Activated CD8-positive, alpha-beta memory T cell treated with anti-CD3 and anti-CD28 coated beads, Interleukin-2, amount 50 U/mL, for 48 hours (primary cell): ENCODE results near the gene UROC1.

Experiments used
- DNase-seq: peaks from one replicate; pipeline ENCODE4 v3.0.0-alpha.2; 2020

UROC1 gene

DNA sequence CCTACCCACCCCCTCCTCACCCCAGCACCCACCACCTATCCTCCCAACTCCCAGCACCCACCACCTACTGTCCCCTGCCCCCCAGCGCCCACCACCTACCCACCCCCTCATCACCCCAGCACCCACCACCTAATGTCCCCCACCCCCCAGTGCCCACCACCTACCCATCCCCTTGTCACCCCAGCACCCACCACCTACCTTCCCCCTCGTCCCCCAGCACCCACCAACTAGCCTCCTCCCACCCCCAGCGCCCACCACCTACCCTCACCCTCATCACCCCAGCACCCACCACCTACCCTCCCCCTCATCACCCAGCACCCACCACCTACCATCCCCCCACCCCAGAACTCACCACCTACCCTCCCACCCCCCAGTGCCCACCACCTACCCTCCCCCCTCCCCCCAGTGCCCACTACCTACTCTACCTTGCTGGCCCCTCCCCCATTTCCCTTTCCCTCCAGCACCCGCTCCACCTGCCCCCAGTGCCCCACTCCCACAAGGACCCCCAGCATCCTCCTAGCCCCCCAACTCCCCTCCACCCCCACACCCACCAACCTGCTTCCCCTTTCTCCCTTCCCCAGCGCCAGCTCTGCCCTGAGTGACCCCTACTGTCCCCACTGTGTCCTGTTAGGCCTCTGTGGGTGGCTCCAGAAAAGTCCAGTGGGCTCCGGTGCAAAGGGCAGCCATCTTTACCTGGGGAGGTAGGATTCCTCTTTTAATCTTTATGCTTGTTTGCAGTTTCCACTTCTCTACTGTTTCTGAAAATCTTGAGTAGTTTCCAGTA, 1.2 kb downstream of the UROC1 start:
- no peak for DNase-seq

DNA sequence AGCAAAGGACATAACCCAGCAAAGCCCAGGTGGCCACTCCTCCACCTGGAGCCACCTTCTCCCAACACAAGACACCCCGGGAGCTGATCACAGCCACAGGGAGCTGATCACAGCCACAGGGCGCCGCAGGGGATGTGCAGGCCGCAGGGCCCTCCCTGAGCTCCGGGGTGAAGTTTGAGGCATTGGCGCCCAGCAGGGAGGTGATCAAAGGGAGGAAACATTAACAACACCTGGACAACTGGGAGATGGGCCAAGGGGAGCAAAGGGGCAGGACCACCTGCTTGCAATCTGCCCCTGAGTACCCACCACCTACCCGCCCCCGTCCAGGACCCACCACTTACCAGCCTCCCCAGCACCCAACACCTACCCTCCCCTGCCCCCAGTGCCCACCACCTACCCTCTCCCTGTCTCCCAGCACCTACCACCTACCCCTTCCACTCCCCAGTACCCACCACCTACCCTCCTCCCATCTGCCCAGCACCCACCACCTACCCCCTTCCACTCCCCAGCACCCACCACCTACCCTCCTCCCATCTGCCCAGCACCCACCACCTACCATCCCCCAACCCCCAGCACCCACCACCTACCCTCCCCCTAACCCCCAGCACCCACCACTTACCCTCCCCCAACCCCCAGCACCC, 2.4 kb downstream of the UROC1 start:
- no peak for DNase-seq

DNA sequence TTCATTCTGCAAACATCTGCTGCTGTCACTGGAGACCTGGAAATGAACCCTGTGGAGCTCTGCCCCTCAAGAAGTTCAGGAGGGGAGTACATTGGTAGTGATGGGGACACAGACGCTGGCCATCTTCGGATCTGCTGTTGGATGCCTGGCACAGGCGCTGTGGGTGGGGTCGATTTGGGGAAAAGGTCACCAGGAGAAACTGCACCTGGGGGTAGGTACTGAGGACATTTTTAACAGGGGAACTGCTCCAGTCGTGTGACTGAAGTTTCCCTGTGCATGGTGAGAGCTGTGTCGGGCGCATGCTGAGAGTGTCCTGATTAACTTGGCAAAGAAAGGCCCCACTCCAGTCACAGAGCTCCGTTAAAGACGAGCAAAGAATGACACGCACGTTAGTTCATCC, 3.4 kb downstream of the UROC1 start:
- no peak for DNase-seq

DNA sequence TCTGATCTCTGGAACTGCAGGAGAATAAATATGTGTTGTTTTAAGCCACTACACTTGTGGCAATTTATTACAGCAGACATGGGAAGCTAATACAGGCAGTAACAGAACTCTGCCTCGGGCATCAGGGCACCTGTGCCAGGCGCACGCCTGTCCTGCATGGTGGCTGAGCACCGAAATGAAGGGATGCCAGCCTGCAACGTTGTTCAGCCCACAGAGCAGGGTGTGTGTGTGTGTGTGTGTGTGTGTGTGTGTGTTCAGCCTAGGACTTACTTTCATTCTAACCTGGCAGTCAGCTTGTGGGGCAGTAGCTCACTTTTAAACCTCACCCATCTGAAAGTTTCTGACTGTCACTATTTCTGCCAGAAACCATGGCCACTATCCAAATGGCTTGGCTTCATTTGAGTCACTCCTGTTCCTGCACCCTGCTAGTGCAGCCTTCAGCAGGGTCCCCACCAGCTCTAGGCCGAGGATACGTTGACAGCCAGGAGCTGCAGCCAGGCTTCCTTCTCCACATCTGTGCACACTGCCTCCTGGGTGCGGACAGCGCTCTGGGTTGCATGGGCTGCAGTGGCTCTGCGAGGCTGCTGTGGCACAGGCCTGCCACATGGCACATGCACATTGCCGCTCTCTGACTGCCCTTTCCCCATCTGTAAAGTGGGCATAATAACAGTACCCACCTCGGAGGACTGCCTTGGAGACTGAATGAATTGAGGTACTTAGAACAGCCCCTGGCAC, 4.5 kb downstream of the UROC1 start:
- DNase-seq: no peak

DNA sequence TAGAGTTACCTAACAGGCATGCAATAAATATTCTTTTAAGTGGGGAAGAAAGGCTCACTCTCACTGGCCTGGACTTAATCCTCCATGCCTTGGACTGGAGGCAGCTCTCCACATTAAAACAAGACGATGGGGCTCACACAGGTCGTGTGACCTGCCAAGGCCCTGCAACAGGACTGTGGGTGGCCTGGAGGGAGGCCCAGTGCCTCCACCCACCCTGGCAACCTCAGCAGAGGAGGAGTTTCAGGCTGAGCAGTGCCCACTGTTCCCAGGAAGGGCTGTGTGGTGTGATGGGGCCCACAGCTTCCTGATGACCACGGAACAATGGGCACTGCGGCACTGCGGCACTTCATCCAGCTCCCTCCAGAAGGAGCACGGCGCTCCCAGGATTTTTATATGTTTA, 5.5 kb downstream of the UROC1 start:
- DNase-seq: no peak

DNA sequence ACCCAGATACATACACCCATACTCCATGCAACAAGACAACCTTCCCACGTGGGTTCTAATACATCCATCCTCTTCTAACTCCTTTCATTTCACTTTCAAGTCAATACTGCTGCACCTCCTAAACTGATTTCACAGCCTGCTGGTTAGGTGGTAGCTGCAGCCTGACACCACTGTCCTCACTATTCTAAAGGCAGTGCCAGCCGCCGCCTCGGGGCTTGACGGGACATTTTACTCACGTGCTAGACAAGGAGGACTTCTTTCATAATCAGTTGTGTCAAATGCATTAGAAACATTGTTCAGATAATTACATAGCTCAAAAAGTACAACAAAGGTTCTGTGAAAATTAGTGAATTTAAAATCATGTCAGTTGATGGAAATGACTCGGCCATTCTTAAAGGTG, 6.3 kb downstream of the UROC1 start:
- no peak for DNase-seq

DNA sequence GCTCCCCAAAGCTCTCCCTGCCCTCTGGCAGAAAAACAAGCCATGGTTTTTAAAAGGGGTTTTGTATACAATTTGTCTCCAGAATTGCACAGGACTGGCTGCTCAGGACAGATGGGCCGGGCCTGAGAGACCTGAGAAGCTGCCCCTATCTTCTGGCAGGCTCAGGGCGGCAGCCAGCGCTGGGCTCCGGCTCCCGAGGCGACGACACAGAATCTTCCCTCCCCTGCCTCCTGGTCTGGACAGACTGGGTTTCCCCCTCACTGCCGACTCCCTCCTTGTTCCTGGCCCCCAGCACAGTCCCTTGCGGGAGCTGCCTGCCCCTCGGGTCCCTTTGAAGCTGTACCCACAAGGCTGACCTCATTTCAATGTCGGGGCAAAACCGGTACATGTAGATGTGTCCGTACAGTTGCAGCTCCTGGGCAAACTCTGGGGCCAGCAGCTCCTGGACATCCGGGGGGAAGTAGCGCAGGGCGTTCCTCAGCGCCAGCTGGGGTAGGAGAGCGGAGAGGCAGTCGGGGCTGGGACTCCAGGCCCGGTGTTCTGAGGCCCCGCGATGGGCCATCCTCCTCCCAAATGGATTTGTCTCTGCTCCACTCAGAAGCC, 7.2 kb downstream of the UROC1 start:
- no peak for DNase-seq

DNA sequence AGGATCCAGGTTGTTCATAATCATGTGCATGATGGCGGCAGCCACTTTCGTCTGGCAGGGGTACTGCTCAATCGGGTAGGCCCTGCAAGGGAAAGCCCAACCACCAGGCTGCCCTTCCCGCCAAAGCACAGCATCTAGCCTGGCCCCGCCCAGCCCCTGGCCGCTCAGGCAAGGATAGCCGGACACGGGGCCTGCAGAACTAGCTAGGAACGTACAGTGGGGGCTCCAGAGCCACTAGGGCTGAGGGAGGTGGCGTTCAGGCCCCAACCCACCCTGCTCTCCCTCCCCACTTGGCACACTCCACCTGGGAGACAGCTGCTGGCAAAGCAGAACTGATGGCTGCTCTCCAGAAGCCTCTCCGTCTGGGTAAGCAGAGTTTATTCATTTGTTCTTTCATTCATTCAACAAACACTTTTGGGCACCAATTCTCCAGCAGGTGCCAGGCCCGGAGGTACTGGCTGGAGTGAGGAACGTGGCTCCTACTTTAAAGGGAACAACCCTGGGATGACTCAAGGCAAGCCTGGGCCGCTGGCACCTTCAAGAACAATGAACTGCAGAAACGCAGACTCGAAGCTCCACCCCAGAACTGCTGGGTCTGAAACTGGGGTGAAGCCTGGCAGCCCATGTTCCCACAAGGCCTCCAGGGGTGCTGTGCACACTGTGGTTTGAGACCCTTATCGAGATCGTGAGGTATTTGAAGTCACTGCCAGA, 7.8 kb downstream of the UROC1 start:
- DNase-seq: no peak

DNA sequence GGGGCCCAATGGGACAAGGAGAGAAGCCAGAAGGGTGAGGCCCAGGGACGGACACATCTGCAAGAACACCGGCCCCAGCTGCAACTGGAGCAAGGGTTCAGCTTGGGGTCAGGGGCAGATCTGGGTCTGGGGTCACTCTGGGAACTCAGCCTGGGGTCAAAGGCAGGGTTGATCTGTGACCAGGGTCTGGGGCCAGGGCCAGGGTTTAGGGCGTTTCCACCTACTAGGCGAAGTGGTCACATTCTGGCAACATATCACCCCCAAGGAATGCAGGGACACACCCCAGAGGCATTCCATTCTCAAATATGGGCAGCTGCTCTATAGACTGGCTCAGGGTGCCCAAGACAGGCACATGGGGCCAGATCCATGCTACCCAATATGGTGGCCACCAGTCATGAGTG, 9.0 kb downstream of the UROC1 start:
- no peak for DNase-seq

DNA sequence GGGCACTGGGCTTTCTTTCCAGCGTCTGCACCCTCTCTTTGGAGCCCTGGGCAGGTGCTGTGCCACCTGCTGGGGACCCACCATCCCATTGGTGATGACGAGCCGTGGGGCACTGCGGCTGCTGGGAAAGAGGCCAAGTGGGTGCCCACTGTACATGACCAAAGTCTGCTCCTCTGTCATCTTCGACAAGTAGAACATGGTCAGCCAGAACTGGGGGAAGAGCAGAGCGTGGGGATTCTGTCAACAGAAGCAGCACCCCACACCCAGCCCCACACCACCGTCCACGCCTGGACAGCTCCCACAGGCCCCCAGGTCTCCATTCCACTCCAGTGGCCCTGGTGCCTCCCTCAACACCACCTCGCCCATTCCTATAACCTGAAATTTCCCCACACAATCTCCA, 9.7 kb downstream of the UROC1 start:
- DNase-seq: no peak

DNA sequence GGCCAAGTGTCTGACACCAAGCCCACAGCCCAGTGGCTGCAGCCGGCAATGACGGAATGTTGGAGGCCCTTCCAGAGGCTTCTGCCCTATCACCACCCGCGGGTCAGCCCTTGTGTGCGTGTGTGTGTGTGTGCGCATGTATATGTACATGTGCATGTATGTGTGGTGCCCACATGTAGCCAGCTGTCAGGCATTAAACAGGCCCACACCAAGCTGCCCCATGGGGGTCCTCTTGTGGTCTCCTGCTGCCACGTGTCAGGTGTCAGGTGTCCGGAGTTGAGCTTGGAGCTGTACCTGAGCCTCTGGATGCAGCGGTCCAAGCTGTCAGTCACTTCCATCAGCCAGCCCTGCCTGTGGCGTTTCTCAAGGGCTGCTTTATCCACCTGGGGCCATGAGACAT, 13.9 kb downstream of the UROC1 start:
- no peak for DNase-seq

DNA sequence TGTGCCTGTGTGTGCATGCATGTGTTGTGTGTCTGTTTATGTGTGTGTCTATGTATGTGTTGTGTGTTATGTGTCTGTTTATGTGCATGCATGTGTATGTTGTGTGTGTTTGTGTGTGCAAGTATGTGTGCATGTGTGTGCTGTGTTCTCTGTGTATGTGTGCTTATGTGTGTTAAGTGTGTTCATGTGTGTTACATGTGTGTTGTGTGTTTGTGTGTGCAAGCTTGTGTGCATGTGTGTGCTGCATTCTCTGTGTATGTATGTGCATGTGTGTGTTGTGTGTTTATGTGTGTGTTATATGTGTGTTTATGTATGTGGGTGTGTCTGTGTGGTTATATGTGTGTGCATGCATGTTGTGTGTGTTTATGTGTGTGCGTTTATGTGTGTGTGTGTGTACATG, 14.9 kb downstream of the UROC1 start:
- no peak for DNase-seq

DNA sequence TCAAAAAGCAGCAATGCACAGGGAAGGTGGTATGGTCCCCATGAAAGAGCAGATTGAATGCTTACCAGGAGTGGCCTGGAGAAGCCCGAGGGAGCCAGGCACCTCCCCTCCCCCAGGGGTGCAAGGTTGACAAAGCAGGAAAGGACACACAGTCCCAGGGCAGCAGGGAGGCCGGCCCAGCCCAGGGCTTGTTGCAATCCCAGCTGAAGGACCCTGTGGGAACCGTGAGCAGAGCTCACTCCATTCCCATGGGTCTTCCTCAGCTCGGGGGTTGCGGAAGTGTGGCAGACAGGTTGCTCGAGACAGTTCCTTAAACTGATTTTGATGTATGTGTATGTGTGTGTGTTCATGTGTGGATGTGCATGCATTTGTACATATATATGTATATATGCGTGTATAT, 15.8 kb downstream of the UROC1 start:
- DNase-seq: no peak

DNA sequence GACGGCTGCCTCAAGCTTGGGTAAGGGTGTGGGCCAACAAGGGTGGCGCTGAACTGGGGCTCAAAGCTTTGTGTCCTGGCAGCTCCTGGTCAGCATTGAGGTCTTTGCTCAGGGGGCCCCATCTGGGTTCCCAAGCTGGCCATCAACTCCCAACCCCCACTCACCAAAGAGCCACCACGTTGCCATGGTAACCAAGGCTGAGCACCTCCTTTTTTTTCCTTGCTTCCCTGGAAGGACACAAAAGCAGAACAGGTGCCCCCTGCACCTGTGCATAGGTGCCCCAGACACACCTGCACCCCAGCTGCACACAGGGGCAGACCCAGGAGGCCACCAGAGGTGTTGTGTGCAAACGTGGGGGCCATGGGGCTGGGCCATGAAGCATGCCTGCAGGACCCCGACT, 16.5 kb downstream of the UROC1 start:
- no peak for DNase-seq

DNA sequence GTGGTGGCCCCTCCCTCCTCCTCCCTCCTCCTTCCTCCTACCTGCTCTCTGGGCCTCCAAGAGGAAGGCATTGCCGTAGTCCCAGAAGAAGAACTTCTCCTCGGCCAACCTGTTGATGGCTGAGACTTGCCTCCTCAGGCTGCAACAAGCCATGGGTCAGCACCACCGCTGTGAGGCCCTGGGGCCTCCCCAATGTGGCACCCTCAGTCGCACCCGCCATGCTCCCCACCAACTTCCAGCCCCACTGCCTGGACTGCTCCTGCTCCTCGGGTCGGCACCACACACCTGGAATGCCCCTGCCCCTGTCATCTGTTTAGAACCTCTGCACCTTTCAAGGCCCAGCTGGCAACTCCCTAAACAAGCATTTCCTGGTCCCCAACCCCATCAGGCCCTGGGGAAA, 17.6 kb downstream of the UROC1 start:
- DNase-seq: no peak

DNA sequence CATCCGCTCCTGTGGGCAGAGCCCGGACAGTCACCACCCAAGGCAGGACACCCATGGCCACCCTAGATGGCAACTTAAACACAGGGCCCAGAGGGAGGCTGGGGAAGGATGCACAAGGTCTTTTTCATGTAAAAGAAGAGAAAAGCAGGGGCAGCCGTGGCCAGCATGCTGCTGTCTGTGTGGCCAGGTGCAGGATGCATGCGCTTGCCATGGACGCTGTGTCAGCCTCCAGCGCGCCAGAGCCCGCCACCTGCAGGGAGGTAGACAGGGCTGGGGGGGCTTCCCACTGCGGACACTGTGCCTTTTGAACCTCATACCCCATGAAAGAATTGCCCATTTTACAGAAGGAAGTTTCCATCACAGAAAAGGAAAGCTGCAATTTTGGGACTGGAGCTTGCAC, 18.2 kb downstream of the UROC1 start:
- no peak for DNase-seq

DNA sequence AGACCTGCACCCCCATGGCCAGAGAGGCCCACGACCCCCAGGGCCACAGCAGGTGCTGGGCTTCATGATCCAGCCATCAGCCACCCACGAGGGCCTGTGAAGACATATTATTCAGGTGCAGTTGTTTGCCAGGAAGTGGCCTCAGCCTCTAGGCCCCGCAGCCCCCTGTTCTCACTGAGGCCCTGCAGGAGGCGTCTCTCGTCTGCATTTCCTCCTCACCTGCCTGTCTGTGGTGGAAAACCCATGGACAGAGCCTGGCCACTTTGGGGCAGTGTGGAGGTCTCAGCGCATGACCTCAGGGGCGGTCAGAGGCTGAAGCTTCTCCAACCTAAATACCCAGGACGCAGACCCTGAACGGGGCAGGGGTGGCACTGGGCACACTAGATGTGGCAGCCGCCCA, 18.6 kb downstream of the UROC1 start:
- no peak for DNase-seq

DNA sequence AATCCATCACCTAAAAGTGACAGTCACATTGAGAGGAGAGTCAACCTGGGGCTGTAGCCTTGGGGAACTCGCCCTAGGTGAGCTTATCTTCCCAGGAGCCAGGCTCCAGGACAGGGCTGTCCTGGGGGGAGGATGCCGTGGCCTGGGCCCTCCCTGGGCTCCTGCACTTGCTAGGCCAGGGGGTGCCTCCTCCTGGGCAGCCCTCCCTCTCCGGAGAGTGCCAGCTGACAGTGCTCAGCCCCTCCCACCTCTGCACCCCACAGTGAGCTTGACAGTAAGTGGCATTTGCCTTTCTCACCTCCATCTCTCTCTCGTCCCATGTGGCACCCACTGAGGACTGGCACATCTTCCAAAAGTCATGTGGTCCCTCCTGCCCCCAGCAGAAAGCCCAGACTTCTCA, 19.1 kb downstream of the UROC1 start:
- no peak for DNase-seq

DNA sequence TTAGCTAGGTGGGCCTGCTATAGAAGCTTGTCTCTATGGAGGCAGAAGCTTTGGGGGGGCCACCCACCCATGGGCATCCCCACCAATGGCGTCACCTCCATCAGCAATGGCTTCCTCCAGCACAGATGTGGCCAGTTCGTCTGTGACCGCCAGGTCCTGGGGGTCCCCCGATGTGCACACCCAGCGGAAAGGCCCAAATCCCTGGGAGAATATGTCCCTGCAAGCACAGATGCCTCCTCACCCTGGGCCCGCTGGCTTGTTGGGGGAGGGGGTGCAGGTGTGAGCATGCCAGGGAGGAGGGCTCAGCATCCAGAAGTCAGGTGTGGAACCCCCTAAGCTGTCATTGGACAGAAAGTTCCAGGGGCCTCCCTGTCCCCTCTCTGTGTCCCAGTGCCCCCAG, 19.6 kb downstream of the UROC1 start:
- DNase-seq: no peak

DNA sequence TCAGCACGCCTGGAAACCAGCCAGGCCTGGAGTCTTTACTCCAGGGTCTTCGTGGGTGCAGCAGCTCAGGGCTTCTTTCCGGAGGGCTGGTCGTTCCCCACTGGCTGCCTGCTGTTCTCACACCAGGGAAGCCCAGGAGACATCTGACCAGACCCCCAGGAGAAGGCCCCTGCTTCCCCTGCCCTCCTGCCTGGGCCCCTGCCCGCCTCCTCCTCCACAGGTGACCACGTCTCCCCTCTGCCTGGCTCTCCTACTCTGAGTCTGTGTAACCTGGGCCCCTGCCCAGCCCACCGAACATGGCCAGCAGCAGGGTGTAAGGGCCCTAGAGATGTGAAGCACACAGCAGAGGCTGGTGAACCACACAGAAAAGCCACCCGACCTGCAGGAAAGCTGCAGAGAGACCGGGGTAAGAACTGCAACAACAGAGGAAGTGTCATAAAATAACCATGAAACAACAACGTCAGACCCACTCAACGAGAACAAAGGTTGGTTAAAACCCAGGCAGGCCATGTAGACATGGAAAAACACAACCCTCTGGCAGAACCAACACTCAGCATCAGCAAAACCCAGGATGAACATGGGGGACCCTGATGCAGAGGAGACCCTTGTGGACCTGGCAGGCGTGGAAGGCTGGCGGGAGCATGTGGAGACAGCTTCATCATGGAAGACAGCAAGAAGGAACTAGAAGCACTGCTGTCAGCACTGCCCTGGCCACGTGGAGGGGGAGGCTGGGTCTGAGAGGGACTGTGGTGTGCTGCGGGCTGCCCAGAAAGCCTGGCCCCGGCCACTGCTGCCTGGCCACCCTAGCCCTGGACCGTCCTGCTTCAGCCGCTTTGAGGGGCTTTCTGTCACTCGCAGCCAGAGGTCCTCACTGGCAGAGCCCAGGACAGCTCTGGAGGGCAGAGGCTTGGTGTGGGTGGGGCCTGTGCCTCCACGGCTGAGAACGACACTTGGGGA, 20.4 kb downstream of the UROC1 start:
- no peak for DNase-seq

DNA sequence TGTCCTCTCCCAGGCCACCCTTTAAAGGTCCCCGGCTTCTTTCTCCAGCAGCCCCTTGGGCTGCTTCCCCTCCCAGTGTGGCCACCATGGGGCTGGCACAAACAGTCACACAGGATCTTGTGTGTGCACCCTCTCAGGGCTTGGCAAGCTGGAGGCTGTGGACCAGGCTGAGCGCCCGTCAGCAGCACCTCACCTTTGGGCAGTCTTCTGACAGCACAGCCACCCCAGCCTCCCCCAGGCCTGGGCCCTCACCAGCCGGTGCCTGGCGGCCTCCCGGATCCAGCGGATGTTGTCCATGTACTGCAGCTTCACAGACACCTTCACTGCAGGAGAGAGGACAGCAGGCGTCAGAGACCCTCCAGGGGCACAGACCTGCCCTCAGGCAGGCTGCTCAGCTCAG, 21.8 kb downstream of the UROC1 start:
- no peak for DNase-seq

DNA sequence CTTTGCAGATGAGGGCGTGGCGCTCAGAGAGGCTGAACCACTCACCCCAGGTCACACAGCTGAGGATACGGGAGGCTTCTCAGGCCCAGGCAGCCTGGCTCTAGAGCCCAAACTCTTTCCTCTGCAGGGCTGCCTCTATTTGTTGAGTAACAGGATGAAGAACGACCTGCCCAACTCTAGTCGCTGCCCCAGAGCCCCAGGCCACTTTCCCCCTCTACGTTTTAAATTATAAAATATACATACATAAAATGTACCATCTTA, 22.7 kb downstream of the UROC1 start:
- no peak for DNase-seq
